HepG2 (cell line): ENCODE data around the gene ADAT3. TPM values are rescaled to one million over a fixed set of nuclear protein-coding genes. Genes with fewer than 3 reads are reported as not detected.
A peak's percentile ranks its signal among the peaks of the same experiment; 100 is the strongest.

Source experiments
- ARNT2 ChIP-seq: sonication (generic); formaldehyde crosslinking; IDR thresholded peaks from 2 replicates; pipeline ENCODE4 v1.8.0; 2022; ENCODE audit warnings: mild to moderate bottlenecking, low read depth, missing genetic modification reagents, moderate library complexity
- CEBPB ChIP-seq: IDR thresholded peaks from 2 replicates; pipeline ENCODE4 v1.6.1; 2011; ENCODE audit warnings: low read depth, low read length, improper control_type of control experiment, borderline replicate concordance
- CSRNP2 ChIP-seq: sonication (generic); formaldehyde crosslinking; conservative IDR thresholded peaks from 2 replicates; pipeline ENCODE4 v1.8.0; 2022; ENCODE audit warnings: low read depth, missing genetic modification reagents
- ESRRA ChIP-seq: sonication (generic); formaldehyde crosslinking; IDR thresholded peaks from 2 replicates; pipeline ENCODE4 v1.5.1; 2020; ENCODE audit warnings: mild to moderate bottlenecking, low read depth, missing genetic modification reagents
- FOSL1 ChIP-seq: sonication (generic); formaldehyde crosslinking; IDR thresholded peaks from 2 replicates; pipeline ENCODE4 v1.9.0; 2021; ENCODE audit warnings: missing genetic modification reagents, borderline replicate concordance
- MIER2 ChIP-seq: IDR thresholded peaks from 2 replicates; pipeline ENCODE4 v1.6.1; 2016; ENCODE audit warnings: missing biosample characterization, missing genetic modification reagents
- MYNN ChIP-seq: sonication (generic); formaldehyde crosslinking; IDR thresholded peaks from 2 replicates; pipeline ENCODE4 v1.4.0; 2020; ENCODE audit warnings: mild to moderate bottlenecking, low read depth, missing genetic modification reagents
- NBN ChIP-seq: fragments of 450-650 bp; conservative IDR thresholded peaks from 2 replicates; pipeline ENCODE4 v1.6.1; 2017
- PHB2 ChIP-seq: fragments of 450-650 bp; IDR thresholded peaks from 2 replicates; pipeline ENCODE4 v1.6.1; 2018; ENCODE audit not compliant: partially characterized antibody
- POLR2G ChIP-seq: fragments of 200-400 bp; formaldehyde crosslinking; IDR thresholded peaks from 2 replicates; pipeline ENCODE4 v1.6.1; 2018; ENCODE audit warnings: mild to moderate bottlenecking, low read depth, low read length, moderate library complexity
- SIN3A ChIP-seq: IDR thresholded peaks from 2 replicates; pipeline ENCODE4 v1.6.1; 2011; ENCODE audit warnings: low read depth, mild to moderate bottlenecking, control low read depth, low read length, borderline replicate concordance
- ZNF121 ChIP-seq: sonication (generic); formaldehyde crosslinking; IDR thresholded peaks from 2 replicates; pipeline ENCODE4 v1.5.0; 2020; ENCODE audit warnings: mild to moderate bottlenecking, missing genetic modification reagents
- ZNF225 ChIP-seq: sonication (generic); formaldehyde crosslinking; IDR thresholded peaks from 2 replicates; pipeline ENCODE4 v1.4.0; 2020; ENCODE audit warnings: mild to moderate bottlenecking, missing genetic modification reagents
- ZNF234 ChIP-seq: sonication (generic); formaldehyde crosslinking; conservative IDR thresholded peaks from 2 replicates; pipeline ENCODE4 v1.5.1; 2020; ENCODE audit warnings: mild to moderate bottlenecking, missing genetic modification reagents
- ZNF782 ChIP-seq: sonication (generic); formaldehyde crosslinking; IDR thresholded peaks from 2 replicates; pipeline ENCODE4 v1.4.0; 2020; ENCODE audit warnings: missing genetic modification reagents, mild to moderate bottlenecking, borderline replicate concordance
- ZSCAN21 ChIP-seq: sonication (generic); formaldehyde crosslinking; IDR thresholded peaks from 2 replicates; pipeline ENCODE4 v1.8.0; 2022; ENCODE audit warnings: mild to moderate bottlenecking, missing genetic modification reagents, moderate library complexity, borderline replicate concordance
- ZSCAN22 ChIP-seq: sonication (generic); formaldehyde crosslinking; IDR thresholded peaks from 2 replicates; pipeline ENCODE4 v1.4.0; 2020; ENCODE audit warnings: mild to moderate bottlenecking, missing genetic modification reagents
- polyA plus RNA-seq, 8 experiments: library from polyadenylated mRNA; depleted of rRNA in 3 of 8; stranded (reverse) in 7 of 8; unstranded in 1 of 8; fragments of >200 nt; fragmentation: Illumina TruSeq in 4 of 8; extraction: Trizol in 4 of 8; gene quantifications; 2 replicates each; pipeline versions ENCODE4 v1.2.1 to v1.2.3, GENCODE V29; 2011 to 2016; ENCODE audit warnings: low read depth in 4 of 8, missing spikeins in 1 of 8, mixed read lengths in 1 of 8; ENCODE audit not compliant: insufficient read depth in 1 of 8
- total RNA-seq, 5 experiments: library from RNA; depleted of rRNA; stranded (reverse); fragments of >200 nt; fragmentation: Illumina TruSeq; extraction: Trizol; gene quantifications; 2 replicates each; pipeline ENCODE4 v1.2.3, GENCODE V29; 2016; ENCODE audit warnings: low read depth in 1 of 5
- TF ChIP-seq, protein P1 (sequence below): sonication (generic); formaldehyde crosslinking; IDR thresholded peaks from 2 replicates; pipeline ENCODE4 v1.5.1; 2020; ENCODE audit warnings: missing genetic modification reagents, mild to moderate bottlenecking, borderline replicate concordance
- TF ChIP-seq, protein P2 (sequence below): sonication (generic); formaldehyde crosslinking; IDR thresholded peaks from 2 replicates; pipeline ENCODE4 v1.4.0; 2020; ENCODE audit warnings: missing genetic modification reagents
- TF ChIP-seq, protein P3 (sequence below): sonication (generic); formaldehyde crosslinking; IDR thresholded peaks from 2 replicates; pipeline ENCODE4 v1.4.0; 2020; ENCODE audit warnings: missing genetic modification reagents

The ADAT3 gene
- total and polyA plus RNA-seq, 2 of the 13 experiments (the other 11 are each of a cell fraction or from before 2014, with no cell fraction given): 0.95 to 3.5 TPM

DNA sequence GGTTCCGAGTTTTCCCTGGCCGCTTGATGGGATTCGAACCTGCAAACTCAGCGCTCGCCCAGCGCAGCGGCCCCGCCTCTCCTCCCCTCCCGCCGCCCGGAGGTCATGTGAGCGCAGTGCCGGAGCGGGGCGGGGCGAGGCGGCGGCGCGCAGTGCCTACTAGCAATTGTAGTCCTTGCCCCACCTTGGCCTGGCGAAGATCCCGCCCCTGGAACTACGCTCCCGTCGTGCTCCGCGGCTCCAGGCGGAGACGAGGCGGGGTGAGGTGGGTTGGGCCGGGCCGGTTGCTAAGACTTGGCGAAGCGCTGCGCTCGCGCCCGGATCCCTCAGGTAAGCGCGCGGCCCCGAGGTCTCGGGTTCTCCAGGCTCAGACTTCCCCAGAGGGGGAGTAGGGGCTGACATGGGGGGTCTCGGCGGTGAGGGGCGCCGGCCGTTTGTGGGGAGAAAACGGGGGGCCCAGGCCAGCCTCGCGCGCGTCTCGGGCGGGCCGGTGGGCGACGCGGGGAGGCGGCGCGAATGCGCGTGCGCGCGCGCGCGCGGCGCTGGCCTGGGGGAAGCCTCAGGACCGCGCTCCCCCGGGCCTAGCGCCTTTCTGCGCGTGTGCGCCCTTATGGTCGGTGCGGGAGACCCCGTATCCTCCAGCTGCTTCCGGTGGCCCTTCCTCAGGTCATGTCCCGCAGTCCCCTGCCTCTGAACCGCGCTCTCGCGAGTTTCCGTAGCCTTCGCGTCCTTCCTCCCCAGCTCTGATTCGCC lies at the start of gene ADAT3, which contains the start of gene SCAMP4 (continued):
- TF ChIP-seq SIN3A (peak; percentile 55; the same call in 1 of the 2 replicates), CSRNP2 (no peak), NBN (no peak), MYNN (CRISPR knock-in tag) (no peak), ARNT2 (CRISPR knock-in tag) (peak; percentile 57; the same call in 1 of the 2 replicates), CEBPB (no peak), PHB2 (no peak), ZNF782 (CRISPR knock-in tag) (no peak; the same call in 1 of the 2 replicates), POLR2G (peak; percentile 85), ZSCAN22 (CRISPR knock-in tag) (no peak), ZSCAN21 (CRISPR knock-in tag) (no peak), ESRRA (CRISPR knock-in tag) (no peak), MIER2 (CRISPR knock-in tag) (no peak), FOSL1 (CRISPR knock-in tag) (no peak), ZNF234 (CRISPR knock-in tag) (no peak), ZNF121 (CRISPR knock-in tag) (no peak), ZNF225 (CRISPR knock-in tag) (no peak)
- TF ChIP-seq, protein P1, sequence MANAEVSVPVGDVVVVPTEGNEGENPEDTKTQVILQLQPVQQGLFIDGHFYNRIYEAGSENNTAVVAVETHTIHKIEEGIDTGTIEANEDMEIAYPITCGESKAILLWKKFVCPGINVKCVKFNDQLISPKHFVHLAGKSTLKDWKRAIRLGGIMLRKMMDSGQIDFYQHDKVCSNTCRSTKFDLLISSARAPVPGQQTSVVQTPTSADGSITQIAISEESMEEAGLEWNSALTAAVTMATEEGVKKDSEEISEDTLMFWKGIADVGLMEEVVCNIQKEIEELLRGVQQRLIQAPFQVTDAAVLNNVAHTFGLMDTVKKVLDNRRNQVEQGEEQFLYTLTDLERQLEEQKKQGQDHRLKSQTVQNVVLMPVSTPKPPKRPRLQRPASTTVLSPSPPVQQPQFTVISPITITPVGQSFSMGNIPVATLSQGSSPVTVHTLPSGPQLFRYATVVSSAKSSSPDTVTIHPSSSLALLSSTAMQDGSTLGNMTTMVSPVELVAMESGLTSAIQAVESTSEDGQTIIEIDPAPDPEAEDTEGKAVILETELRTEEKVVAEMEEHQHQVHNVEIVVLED (CRISPR knock-in tag): peak; percentile 87
- TF ChIP-seq, protein P2, sequence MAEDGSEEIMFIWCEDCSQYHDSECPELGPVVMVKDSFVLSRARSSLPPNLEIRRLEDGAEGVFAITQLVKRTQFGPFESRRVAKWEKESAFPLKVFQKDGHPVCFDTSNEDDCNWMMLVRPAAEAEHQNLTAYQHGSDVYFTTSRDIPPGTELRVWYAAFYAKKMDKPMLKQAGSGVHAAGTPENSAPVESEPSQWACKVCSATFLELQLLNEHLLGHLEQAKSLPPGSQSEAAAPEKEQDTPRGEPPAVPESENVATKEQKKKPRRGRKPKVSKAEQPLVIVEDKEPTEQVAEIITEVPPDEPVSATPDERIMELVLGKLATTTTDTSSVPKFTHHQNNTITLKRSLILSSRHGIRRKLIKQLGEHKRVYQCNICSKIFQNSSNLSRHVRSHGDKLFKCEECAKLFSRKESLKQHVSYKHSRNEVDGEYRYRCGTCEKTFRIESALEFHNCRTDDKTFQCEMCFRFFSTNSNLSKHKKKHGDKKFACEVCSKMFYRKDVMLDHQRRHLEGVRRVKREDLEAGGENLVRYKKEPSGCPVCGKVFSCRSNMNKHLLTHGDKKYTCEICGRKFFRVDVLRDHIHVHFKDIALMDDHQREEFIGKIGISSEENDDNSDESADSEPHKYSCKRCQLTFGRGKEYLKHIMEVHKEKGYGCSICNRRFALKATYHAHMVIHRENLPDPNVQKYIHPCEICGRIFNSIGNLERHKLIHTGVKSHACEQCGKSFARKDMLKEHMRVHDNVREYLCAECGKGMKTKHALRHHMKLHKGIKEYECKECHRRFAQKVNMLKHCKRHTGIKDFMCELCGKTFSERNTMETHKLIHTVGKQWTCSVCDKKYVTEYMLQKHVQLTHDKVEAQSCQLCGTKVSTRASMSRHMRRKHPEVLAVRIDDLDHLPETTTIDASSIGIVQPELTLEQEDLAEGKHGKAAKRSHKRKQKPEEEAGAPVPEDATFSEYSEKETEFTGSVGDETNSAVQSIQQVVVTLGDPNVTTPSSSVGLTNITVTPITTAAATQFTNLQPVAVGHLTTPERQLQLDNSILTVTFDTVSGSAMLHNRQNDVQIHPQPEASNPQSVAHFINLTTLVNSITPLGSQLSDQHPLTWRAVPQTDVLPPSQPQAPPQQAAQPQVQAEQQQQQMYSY (CRISPR knock-in tag): no peak
- TF ChIP-seq, protein P3, sequence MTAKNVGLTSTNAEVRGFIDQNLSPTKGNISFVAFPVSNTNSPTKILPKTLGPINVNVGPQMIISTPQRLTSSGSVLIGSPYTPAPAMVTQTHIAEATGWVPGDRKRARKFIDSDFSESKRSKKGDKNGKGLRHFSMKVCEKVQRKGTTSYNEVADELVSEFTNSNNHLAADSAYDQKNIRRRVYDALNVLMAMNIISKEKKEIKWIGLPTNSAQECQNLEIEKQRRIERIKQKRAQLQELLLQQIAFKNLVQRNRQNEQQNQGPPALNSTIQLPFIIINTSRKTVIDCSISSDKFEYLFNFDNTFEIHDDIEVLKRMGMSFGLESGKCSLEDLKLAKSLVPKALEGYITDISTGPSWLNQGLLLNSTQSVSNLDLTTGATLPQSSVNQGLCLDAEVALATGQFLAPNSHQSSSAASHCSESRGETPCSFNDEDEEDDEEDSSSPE (CRISPR knock-in tag): peak; percentile 70; the same call in 1 of the 2 replicates
